GM12873 (cell line): ENCODE data around the gene OR4D6.

Source experiments
- TF ChIP-seq, protein P1 (sequence below): IDR thresholded peaks from 2 replicates; pipeline ENCODE4 v1.5.1; 2012; ENCODE audit warnings: low read depth, mild to moderate bottlenecking, moderate library complexity, low read length, control low read depth; ENCODE audit not compliant: insufficient read depth; ENCODE audit errors: missing control alignments

The OR4D6 gene

GRCh38 chr11:59463190-59463641 is 6.5 kb downstream of the OR4D6 start:
- TF ChIP-seq, protein P1, sequence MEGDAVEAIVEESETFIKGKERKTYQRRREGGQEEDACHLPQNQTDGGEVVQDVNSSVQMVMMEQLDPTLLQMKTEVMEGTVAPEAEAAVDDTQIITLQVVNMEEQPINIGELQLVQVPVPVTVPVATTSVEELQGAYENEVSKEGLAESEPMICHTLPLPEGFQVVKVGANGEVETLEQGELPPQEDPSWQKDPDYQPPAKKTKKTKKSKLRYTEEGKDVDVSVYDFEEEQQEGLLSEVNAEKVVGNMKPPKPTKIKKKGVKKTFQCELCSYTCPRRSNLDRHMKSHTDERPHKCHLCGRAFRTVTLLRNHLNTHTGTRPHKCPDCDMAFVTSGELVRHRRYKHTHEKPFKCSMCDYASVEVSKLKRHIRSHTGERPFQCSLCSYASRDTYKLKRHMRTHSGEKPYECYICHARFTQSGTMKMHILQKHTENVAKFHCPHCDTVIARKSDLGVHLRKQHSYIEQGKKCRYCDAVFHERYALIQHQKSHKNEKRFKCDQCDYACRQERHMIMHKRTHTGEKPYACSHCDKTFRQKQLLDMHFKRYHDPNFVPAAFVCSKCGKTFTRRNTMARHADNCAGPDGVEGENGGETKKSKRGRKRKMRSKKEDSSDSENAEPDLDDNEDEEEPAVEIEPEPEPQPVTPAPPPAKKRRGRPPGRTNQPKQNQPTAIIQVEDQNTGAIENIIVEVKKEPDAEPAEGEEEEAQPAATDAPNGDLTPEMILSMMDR = no peak

DNA sequence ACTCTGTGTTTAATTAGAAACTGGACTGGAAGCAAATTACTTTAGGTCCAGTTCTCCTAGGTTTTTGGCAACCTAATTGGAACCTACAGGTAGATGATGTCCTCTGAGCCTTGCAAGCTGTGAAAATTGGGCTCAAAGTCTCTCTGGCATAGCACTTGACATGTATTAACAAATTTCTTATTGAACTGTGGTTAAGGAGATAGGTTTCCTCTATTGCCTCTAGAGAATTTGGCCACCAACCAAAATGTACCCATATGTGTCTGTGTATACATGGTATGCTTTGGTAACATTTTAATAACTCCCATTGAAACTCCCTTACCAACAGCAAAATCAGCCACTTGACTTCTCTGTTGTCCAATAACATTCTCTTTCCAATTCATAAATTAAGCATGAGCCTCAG is 16.3 kb downstream of the OR4D6 start, which contains the start of gene OR4D10:
TSS of gene OR4D10 (plus strand) at position 301 of the 400 bp plus-strand sequence. CDS start 4,115 bp downstream, outside the sequence.
- TF ChIP-seq, protein P1 = no peak

- TF ChIP-seq, protein P1 = no peak
Measured at GRCh38 chr11:59475176-59475575, 18.4 kb downstream of the OR4D6 start.

GRCh38 chr11:59479906-59480305 is 23.1 kb downstream of the OR4D6 start:
- TF ChIP-seq, protein P1 = no peak

DNA sequence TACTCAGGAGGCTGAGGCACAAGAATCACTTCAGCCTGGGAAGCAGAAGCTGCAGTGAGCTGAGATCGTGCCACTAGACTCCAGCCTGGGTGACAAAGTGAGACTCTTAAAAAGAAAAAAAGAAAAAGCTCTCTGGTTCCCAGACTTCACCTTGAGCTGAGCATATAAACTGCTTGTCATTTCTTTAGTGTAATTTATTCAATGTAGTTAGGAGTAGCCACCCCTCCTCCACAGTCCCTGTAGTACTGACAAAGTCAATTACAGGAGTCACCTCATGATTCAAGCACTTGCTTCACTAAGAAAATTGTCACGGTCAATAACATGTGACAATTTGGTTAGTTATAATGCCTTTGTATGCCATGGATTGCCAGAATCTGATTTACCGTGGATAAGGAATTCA is 23.6 kb downstream of the OR4D6 start:
- TF ChIP-seq, protein P1 = no peak

DNA sequence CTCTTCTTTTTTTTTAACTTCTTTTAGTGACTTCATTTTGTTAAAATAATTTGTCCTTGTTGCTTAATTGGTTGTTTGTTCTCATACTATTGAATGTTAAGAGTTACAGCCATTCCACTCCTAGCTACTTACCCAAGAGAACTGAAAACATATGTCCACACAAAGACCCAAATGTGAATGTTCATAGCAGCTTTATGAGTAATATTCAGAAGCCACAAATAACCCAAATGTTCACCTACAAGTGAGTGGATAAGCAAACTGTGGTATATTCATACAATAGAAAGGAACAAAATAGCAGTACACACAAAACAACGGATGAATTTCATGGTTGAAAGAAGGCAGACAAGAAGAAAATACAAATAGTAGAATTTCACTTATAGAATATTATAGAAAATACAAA is 45.2 kb downstream of the OR4D6 start:
- TF ChIP-seq, protein P1 = no peak

GRCh38 chr11:59503276-59503675 is 46.5 kb downstream of the OR4D6 start, which contains the start of gene OR4D11:
Gene OR4D11 (plus strand): TSS chr11:59503576. CDS start chr11:59503576, 0 bp downstream.
- TF ChIP-seq, protein P1 = no peak
